Colonic mucosa (tissue), 4 donors: ENCODE data around the gene RSBN1. TPM values are rescaled to one million over a fixed set of nuclear protein-coding genes. Genes with fewer than 3 reads are reported as not detected.

Experiments
- DNase-seq: peaks from one replicate; pipeline ENCODE4 v3.0.0-alpha.2; 2020
- H3K27ac ChIP-seq: fragments of 200-600 bp; one replicate; pipeline ENCODE4 v1.8.0; 2021
- H3K27me3 ChIP-seq: fragments of 200-600 bp; one replicate; pipeline ENCODE4 v1.8.0; 2021
- H3K36me3 ChIP-seq: fragments of 200-600 bp; one replicate; pipeline ENCODE4 v1.8.0; 2021
- H3K4me1 ChIP-seq: fragments of 200-600 bp; one replicate; pipeline ENCODE4 v1.8.0; 2021; ENCODE audit warnings: mild to moderate bottlenecking
- H3K4me3 ChIP-seq: fragments of 200-600 bp; one replicate; pipeline ENCODE4 v1.8.0; 2021
- H3K9ac ChIP-seq, 2 donors: one replicate each; pipeline ENCODE4 v1.7.0; 2013; ENCODE audit warnings: control low read depth in 2 of 2, low read depth in 2 of 2, low read length in 2 of 2
- H3K9me3 ChIP-seq: fragments of 200-600 bp; one replicate; pipeline ENCODE4 v1.8.0; 2021
- intact Hi-C: fragments of 100-400 bp; cut with DNase I; formaldehyde crosslinking; loops from one replicate; pipeline ENCODE4 v1.14.1; 2022
- total RNA-seq, 2 donors: library from RNA; stranded (reverse); fragmentation: NEBNext Ultra II Directional in 1 of 2; extraction: Animal tissue kit (Norgen Biotek cat#: 25700) in 1 of 2; gene quantifications; one replicate each; pipeline ENCODE4 v1.2.1, GENCODE V29; 2021
- TF ChIP-seq, protein P1 (sequence below): fragments of 200-600 bp; IDR thresholded peaks from one replicate; pipeline ENCODE4 v1.8.0; 2022; ENCODE audit warnings: antibody characterized with exemption, mild to moderate bottlenecking
- donor health status: healthy.
- donor health status: DM: no; HTN: no; CAD: no.
- donor health status: DM: no; HTN: no; CAD: no.

The RSBN1 gene
- total RNA-seq, 2 donors from 2014 or later, result 21.7 to 27.4 TPM

DNA sequence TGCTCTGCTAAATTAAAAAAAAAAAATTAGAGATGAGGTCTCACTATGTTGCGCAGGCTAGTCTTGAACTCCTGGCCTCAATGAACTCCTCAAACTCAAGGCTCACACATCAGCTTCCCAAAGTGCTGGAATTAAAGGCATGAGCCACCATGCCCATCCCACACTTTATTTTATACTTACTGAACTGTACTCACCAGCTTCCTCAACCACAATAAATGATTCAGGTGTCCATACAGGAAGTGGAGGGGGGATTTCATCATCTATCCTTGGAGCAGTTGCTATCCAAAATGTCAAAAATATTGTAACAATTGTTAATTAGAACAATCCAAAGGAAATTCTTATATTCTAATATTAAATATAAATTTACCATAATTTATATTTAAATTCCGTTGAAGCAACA is 22.4 kb upstream of the RSBN1 start:
- no peaks in the 10 kb centered on the region for H3K9me3 ChIP-seq
- H3K27ac ChIP-seq, result no peak overlapping the region
- TF ChIP-seq, protein P1, sequence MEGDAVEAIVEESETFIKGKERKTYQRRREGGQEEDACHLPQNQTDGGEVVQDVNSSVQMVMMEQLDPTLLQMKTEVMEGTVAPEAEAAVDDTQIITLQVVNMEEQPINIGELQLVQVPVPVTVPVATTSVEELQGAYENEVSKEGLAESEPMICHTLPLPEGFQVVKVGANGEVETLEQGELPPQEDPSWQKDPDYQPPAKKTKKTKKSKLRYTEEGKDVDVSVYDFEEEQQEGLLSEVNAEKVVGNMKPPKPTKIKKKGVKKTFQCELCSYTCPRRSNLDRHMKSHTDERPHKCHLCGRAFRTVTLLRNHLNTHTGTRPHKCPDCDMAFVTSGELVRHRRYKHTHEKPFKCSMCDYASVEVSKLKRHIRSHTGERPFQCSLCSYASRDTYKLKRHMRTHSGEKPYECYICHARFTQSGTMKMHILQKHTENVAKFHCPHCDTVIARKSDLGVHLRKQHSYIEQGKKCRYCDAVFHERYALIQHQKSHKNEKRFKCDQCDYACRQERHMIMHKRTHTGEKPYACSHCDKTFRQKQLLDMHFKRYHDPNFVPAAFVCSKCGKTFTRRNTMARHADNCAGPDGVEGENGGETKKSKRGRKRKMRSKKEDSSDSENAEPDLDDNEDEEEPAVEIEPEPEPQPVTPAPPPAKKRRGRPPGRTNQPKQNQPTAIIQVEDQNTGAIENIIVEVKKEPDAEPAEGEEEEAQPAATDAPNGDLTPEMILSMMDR, result no peak
- no peaks in the 10 kb centered on the region for H3K27me3 ChIP-seq
- H3K36me3 ChIP-seq, result no peaks in the 10 kb centered on the region
- DNase-seq, result no peak
- intact Hi-C loops, result loop anchor here (10.0 kb wide), 1 partner anchor 130 kb away; no protein-coding TSS in a partner anchor
- no peak overlapping the region for H3K4me3 ChIP-seq
- H3K9ac ChIP-seq, result no peak overlapping the region
- H3K4me1 ChIP-seq, result no peaks in the 10 kb centered on the region

DNA sequence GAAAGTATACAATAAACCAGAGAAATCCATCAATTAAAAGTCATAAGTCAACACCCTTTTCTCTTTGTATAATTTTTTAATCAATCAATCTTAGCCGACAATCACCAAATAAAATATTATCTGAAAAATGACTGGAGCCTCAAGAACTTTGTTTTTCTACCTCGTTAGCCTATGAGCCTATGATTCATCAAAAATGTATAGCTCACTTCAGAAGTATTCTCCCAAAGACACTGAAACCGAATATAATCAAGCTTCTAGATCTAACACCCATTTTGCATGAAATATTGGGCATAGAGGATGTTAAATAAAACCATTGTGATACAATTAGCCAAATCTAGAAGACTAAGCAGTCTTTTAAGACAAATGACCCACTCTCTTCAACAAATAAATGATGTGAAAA is 17.8 kb upstream of the RSBN1 start:
- Histone ChIP-seq H3K27ac (no peak overlapping the region), H3K4me3 (no peak overlapping the region), H3K27me3 (no peaks in the 10 kb centered on the region), H3K4me1 (no peaks in the 10 kb centered on the region), H3K9me3 (no peaks in the 10 kb centered on the region), H3K36me3 (no peaks in the 10 kb centered on the region), H3K9ac (no peak overlapping the region)
- intact Hi-C loops, result loop anchor here (10.0 kb wide), 1 partner anchor 135 kb away; no protein-coding TSS in a partner anchor
- TF ChIP-seq, protein P1, result no peak
- DNase-seq, result no peak

- H3K27me3 ChIP-seq, result no peaks in the 10 kb centered on the region
- TF ChIP-seq, protein P1, result no peak
- DNase-seq, result no peak
- intact Hi-C loops, result no loop called here
- no peaks in the 10 kb centered on the region for H3K9me3 ChIP-seq
- H3K27ac ChIP-seq, result no peak overlapping the region
- no peak overlapping the region for H3K4me3 ChIP-seq
- no peak overlapping the region for H3K9ac ChIP-seq
- no peaks in the 10 kb centered on the region for H3K4me1 ChIP-seq
- no peaks in the 10 kb centered on the region for H3K36me3 ChIP-seq
Observed at GRCh38 chr1:113821916-113822315, 9.6 kb upstream of the RSBN1 start.

- Histone ChIP-seq H3K9ac (no peak overlapping the region), H3K27me3 (no peaks in the 10 kb centered on the region), H3K4me3 (no peak overlapping the region), H3K27ac (no peak overlapping the region), H3K4me1 (no peaks in the 10 kb centered on the region), H3K36me3 (no peaks in the 10 kb centered on the region), H3K9me3 (no peaks in the 10 kb centered on the region)
- intact Hi-C loops, result no loop called here
- TF ChIP-seq, protein P1, result no peak
- no peak for DNase-seq
Observed at GRCh38 chr1:113818578-113818977, 6.3 kb upstream of the RSBN1 start.

DNA sequence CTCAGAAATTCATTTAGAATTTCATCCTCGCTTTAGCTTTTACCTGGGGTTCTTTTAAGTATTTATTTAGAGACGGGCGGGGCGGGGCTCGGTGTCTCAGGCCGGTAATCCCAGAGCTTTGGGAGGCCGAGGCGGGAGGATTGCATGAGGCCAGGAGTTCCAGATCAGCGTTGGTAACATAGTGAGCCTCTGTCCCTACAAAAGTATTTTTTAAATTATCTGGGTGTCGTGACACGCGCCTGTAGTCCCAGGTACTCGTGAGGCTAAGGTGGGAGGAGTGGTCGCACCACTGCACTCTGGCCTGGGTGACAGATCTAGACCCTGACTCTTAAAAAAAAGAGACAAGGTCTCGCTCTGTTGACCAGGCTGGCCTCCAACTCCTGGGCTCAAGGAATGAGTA is 942 bp upstream of the RSBN1 start:
- intact Hi-C loops, result no loop called here
- Histone ChIP-seq H3K27ac (no peak overlapping the region), H3K4me3 (no peak overlapping the region), H3K36me3 (no peaks in the 10 kb centered on the region), H3K9me3 (no peaks in the 10 kb centered on the region), H3K4me1 (no peaks in the 10 kb centered on the region), H3K9ac (peak overlapping the region in 1 of 2 donors; percentile 3), H3K27me3 (no peaks in the 10 kb centered on the region)
- TF ChIP-seq, protein P1, result no peak
- no peak for DNase-seq
